ENCODE data around the gene NMNAT1. TPM values are rescaled to one million over a fixed set of nuclear protein-coding genes. Genes with fewer than 3 reads are reported as not detected.

The NMNAT1 gene
- total and polyA plus RNA-seq, 2 of the 8 experiments (the other 6 are each of a cell fraction or from before 2014, with no cell fraction given) = 2.0 to 2.5 TPM

GRCh38 chr1:9985001-9985400, 41.7 kb downstream of the NMNAT1 start (continued):
- TF ChIP-seq ATF2 (IDR thresholded peaks at IDR 0.05; ENCODE audit: low read length) (no peak), TCF12 (IDR thresholded peaks at IDR 0.05; ENCODE audit: low read depth, low read length) (no peak), TAF1 (IDR thresholded peaks at IDR 0.05; ENCODE audit: low read depth, low read length) (no peak), CBX8 (IDR thresholded peaks at IDR 0.05; ENCODE audit: borderline replicate concordance, low read depth, low read length) (no peak), EZH2 (IDR thresholded peaks at IDR 0.05; ENCODE audit: low read depth, low read length, severe bottlenecking) (no peak)

All from H1 (cell line).